Nephron progenitor cell (in vitro differentiated cells): ENCODE data around the gene GTF2I.
"Not testable (repeated sequence)": the region's sequence is repeated elsewhere in the genome, so short reads cannot be mapped to it uniquely, and the experiment has no call there.

Experiments used
- DNase-seq: peaks from one replicate; pipeline ENCODE4 v3.0.0; 2021
- H3K27ac Mint-ChIP-seq: 2 replicates; pipeline ENCODE4 v1.8.0; 2021; ENCODE audit warnings: mild to moderate bottlenecking, moderate library complexity, mixed read lengths
- H3K27me3 Mint-ChIP-seq: 2 replicates; pipeline ENCODE4 v1.8.0; 2021; ENCODE audit warnings: mild to moderate bottlenecking, low read depth, mixed read lengths; ENCODE audit not compliant: poor library complexity
- H3K36me3 Mint-ChIP-seq: 2 replicates; pipeline ENCODE4 v1.8.0; 2021; ENCODE audit warnings: low read depth, mixed read lengths
- H3K4me1 Mint-ChIP-seq: 2 replicates; pipeline ENCODE4 v1.8.0; 2021; ENCODE audit warnings: mixed read lengths
- H3K4me3 Mint-ChIP-seq: 2 replicates; pipeline ENCODE4 v1.8.0; 2021; ENCODE audit warnings: mild to moderate bottlenecking, moderate library complexity, mixed read lengths
- H3K9me3 Mint-ChIP-seq: 2 replicates; pipeline ENCODE4 v1.8.0; 2021; ENCODE audit warnings: mild to moderate bottlenecking, moderate library complexity, mixed read lengths

Gene GTF2I

GRCh38 chr7:74798644-74799043, 141.1 kb downstream of the GTF2I start:
- not testable (repeated sequence) for H3K27ac Mint-ChIP-seq, H3K9me3 Mint-ChIP-seq, DNase-seq, H3K4me3 Mint-ChIP-seq, H3K4me1 Mint-ChIP-seq, H3K27me3 Mint-ChIP-seq, H3K36me3 Mint-ChIP-seq
